Calu3 (cell line): ENCODE data around the gene OR1A2. TPM values are rescaled to one million over a fixed set of nuclear protein-coding genes. Genes with fewer than 3 reads are reported as not detected.

Experiments used
- total RNA-seq: library from RNA; stranded (reverse); gene quantifications from 2 replicates; pipeline ENCODE4 v1.2.3, GENCODE V29; 2022

Gene OR1A2
- total RNA-seq, 1 experiment from 2014 or later: not detected

Other genes with a start within 250 kb of the OR1A2 start
- gene OR1D5, start 133.9 kb upstream of the OR1A2 start, total RNA-seq: not detected in 2 replicates
- not detected in 2 replicates for gene OR1D2, start 93.1 kb upstream of the OR1A2 start, total RNA-seq
- gene OR1G1, start 70.0 kb upstream of the OR1A2 start, total RNA-seq: not detected in 2 replicates
- not detected in 2 replicates for gene OR1A1, start 10.1 kb downstream of the OR1A2 start, total RNA-seq
- not detected in 2 replicates for gene OR3A1, start 100.8 kb downstream of the OR1A2 start, total RNA-seq
- gene OR3A2, start 188.8 kb downstream of the OR1A2 start, total RNA-seq: not detected in 2 replicates
- not detected in 2 replicates for gene OR1E1, start 200.9 kb downstream of the OR1A2 start, total RNA-seq
- not detected in 2 replicates for gene OR3A3, start 213.9 kb downstream of the OR1A2 start, total RNA-seq
- not detected in 2 replicates for gene OR1E2, start 236.3 kb downstream of the OR1A2 start, total RNA-seq